Stomach (tissue), 4 donors: ENCODE results near the gene PERM1.

Experiments
- CTCF ChIP-seq, 7 experiments: fragments of 450-650 bp in 4 of 7; fragments of 200-600 bp in 3 of 7; sonication (generic) in 3 of 7; IDR thresholded peaks; one replicate each; pipeline ENCODE4 v1.5.1; 2016 to 2019; ENCODE audit warnings: antibody characterized with exemption in 7 of 7, control low read depth in 2 of 7, mild to moderate bottlenecking in 1 of 7
- EP300 ChIP-seq: sonication (generic); formaldehyde crosslinking; IDR thresholded peaks from one replicate; pipeline ENCODE4 v1.6.1; 2017; ENCODE audit warnings: antibody characterized with exemption
- POLR2A ChIP-seq, 4 donors: fragments of 450-650 bp; IDR thresholded peaks; one replicate each; pipeline ENCODE4 v1.6.1; 2016; ENCODE audit warnings: antibody characterized with exemption in 4 of 4, control low read depth in 2 of 4, mild to moderate bottlenecking in 1 of 4, moderate library complexity in 1 of 4
- POLR2AphosphoS5 ChIP-seq, 3 donors: sonication (generic); formaldehyde crosslinking; IDR thresholded peaks; one replicate each; pipeline ENCODE4 v1.6.1; 2016; ENCODE audit warnings: antibody characterized with exemption in 3 of 3

- TF ChIP-seq POLR2A (IDR thresholded peaks at IDR 0.05) (no peak), CTCF (IDR thresholded peaks at IDR 0.05) (no peak), POLR2AphosphoS5 (IDR thresholded peaks at IDR 0.05) (no peak), EP300 (no peak)
These were observed 19.3 kb downstream of the PERM1 start for GRCh38 chr1:962381-963300.
